ENCODE data around the gene SYMPK. TPM values are rescaled to one million over a fixed set of nuclear protein-coding genes. Genes with fewer than 3 reads are reported as not detected.

The SYMPK gene
- total RNA-seq, 1 experiment from 2014 or later = 47.7 TPM

GRCh38 chr19:45789035-45789786, 73.7 kb downstream of the SYMPK start:
- ChIA-PET POLR2A (no interaction called here), CTCF (no interaction called here)
- intact Hi-C loops (cut with micrococcal nuclease; ENCODE audit: unreplicated experiment) (no loop called here), in situ Hi-C loops (cut with HindIII; ENCODE audit: low pct_unique_long_range_greater_than_20kb, low sequenced_read_pairs) (no loop called here)
- Histone ChIP-seq H3K36me3 (ENCODE audit: control insufficient read depth, insufficient read depth, low read length) (peaks cover 5% of the 10 kb centered on the region), H3K4me3 (ENCODE audit: low read depth in 2 of 2, low read length in 2 of 2) (no peak overlapping the region), H3K9me3 (ENCODE audit: control insufficient read depth, insufficient read depth, low read depth, low read length) (no peaks in the 10 kb centered on the region), H3K27me3 (ENCODE audit: control insufficient read depth, insufficient read depth, low read length) (no peaks in the 10 kb centered on the region), H3K4me1 (ENCODE audit: control insufficient read depth, insufficient read depth, low read length) (peaks cover 1% of the 10 kb centered on the region), H3K27ac (ENCODE audit: low read length) (no peak overlapping the region)
- DNase-seq (ENCODE audit: low read depth, low spot score) (no peak), ATAC-seq (no peak)
- no TSS peak for BruUV-seq (replicated peaks)
- TF ChIP-seq REST (IDR thresholded peaks at IDR 0.05; ENCODE audit: insufficient read depth in 1 of 2, low read depth in 2 of 2, low read length in 1 of 2) = no peak
- TF ChIP-seq SIN3A (IDR thresholded peaks at IDR 0.05; ENCODE audit: borderline replicate concordance, insufficient read depth, low read depth, low read length) = no peak
- no peak for TF ChIP-seq POLR2AphosphoS5 (IDR thresholded peaks at IDR 0.05; ENCODE audit: low read depth, low read length)
- no peak for TF ChIP-seq TCF7L2 (IDR thresholded peaks at IDR 0.05; ENCODE audit: low read depth, low read length)

- CTCF ChIA-PET = no interaction called here
- peaks cover 15% of the 10 kb centered on the region for H3K4me1 ChIP-seq (ENCODE audit: control insufficient read depth, insufficient read depth, low read length)
- H3K4me3 ChIP-seq (ENCODE audit: low read depth in 2 of 2, low read length in 2 of 2) = no peak overlapping the region
- in situ Hi-C loops (cut with HindIII; ENCODE audit: low pct_unique_long_range_greater_than_20kb, low sequenced_read_pairs) (no loop called here), intact Hi-C loops (cut with micrococcal nuclease; ENCODE audit: unreplicated experiment) (no loop called here)
- no peaks in the 10 kb centered on the region for H3K9me3 ChIP-seq (ENCODE audit: control insufficient read depth, insufficient read depth, low read depth, low read length)
- no TSS peak for BruUV-seq (replicated peaks)
- TF ChIP-seq TCF7L2 (IDR thresholded peaks at IDR 0.05; ENCODE audit: low read depth, low read length) (no peak), POLR2AphosphoS5 (IDR thresholded peaks at IDR 0.05; ENCODE audit: low read depth, low read length) (no peak), SIN3A (IDR thresholded peaks at IDR 0.05; ENCODE audit: borderline replicate concordance, insufficient read depth, low read depth, low read length) (no peak), REST (IDR thresholded peaks at IDR 0.05; ENCODE audit: insufficient read depth in 1 of 2, low read depth in 2 of 2, low read length in 1 of 2) (no peak), CTCF (IDR thresholded peaks at IDR 0.05) (no peak)
- DNase-seq (ENCODE audit: low read depth, low spot score) (no peak), ATAC-seq (no peak)
- no peaks in the 10 kb centered on the region for H3K27me3 ChIP-seq (ENCODE audit: control insufficient read depth, insufficient read depth, low read length)
- H3K27ac ChIP-seq (ENCODE audit: low read length) = no peak overlapping the region
- H3K36me3 ChIP-seq (ENCODE audit: control insufficient read depth, insufficient read depth, low read length) = peaks cover 5% of the 10 kb centered on the region; the same call in 1 of the 2 replicates
- POLR2A ChIA-PET = no interaction called here
Measured at GRCh38 chr19:45786533-45786894, 76.4 kb downstream of the SYMPK start.

All from Panc1 (cell line).